Activated CD4-positive, alpha-beta T cell treated with anti-CD3 and anti-CD28 coated beads, Interleukin-2, amount 50 U/mL, for 48 hours (primary cell): ENCODE data around the gene ZNF680.
"Not testable (repeated sequence)": the region's sequence is repeated elsewhere in the genome, so short reads cannot be mapped to it uniquely, and the experiment has no call there.

Source experiments
- DNase-seq, 2 experiments: peaks; one replicate each; pipeline ENCODE4 v3.0.0-alpha.2; 2020

ZNF680 gene

GRCh38 chr7:64555046-64555445 lies 7.8 kb downstream of the ZNF680 start:
- DNase-seq = no peak

- DNase-seq = not testable (repeated sequence)
These were observed 8.7 kb downstream of the ZNF680 start for GRCh38 chr7:64554188-64554587.

GRCh38 chr7:64551375-64552142 lies 11.3 kb downstream of the ZNF680 start:
- DNase-seq = no peak

GRCh38 chr7:64544010-64544409 lies 18.9 kb downstream of the ZNF680 start:
- no peak for DNase-seq

GRCh38 chr7:64541438-64542359 lies 21.2 kb downstream of the ZNF680 start:
- DNase-seq = peak in 1 of 2 experiments; percentile 8

GRCh38 chr7:64533756-64534155 lies 29.1 kb downstream of the ZNF680 start:
- DNase-seq = no peak

GRCh38 chr7:64528770-64529169 lies 34.1 kb downstream of the ZNF680 start:
- no peak for DNase-seq

GRCh38 chr7:64521409-64521984 lies 41.4 kb downstream of the ZNF680 start:
- DNase-seq = no peak

- DNase-seq = no peak
These were observed 46.4 kb downstream of the ZNF680 start for GRCh38 chr7:64516451-64516850.

GRCh38 chr7:64515781-64516180 lies 47.1 kb downstream of the ZNF680 start:
- no peak for DNase-seq

GRCh38 chr7:64515330-64515729 lies 47.5 kb downstream of the ZNF680 start:
- no peak for DNase-seq

GRCh38 chr7:64509583-64509982 lies 53.3 kb downstream of the ZNF680 start:
- DNase-seq = no peak

- no peak for DNase-seq
These were observed 58.2 kb downstream of the ZNF680 start for GRCh38 chr7:64504581-64505120.

- DNase-seq = no peak
These were observed 64.6 kb downstream of the ZNF680 start for GRCh38 chr7:64498270-64498669.

- no peak for DNase-seq
These were observed 67.9 kb downstream of the ZNF680 start for GRCh38 chr7:64494912-64495461.

- DNase-seq = no peak
These were observed 77.2 kb downstream of the ZNF680 start for GRCh38 chr7:64485623-64486022.
